Nephron progenitor cell (in vitro differentiated cells): ENCODE results near the gene TOP1.

Experiments used
- DNase-seq: peaks from one replicate; pipeline ENCODE4 v3.0.0; 2021
- H3K27ac Mint-ChIP-seq: 2 replicates; pipeline ENCODE4 v1.8.0; 2021; ENCODE audit warnings: mild to moderate bottlenecking, moderate library complexity, mixed read lengths
- H3K27me3 Mint-ChIP-seq: 2 replicates; pipeline ENCODE4 v1.8.0; 2021; ENCODE audit warnings: mild to moderate bottlenecking, low read depth, mixed read lengths; ENCODE audit not compliant: poor library complexity
- H3K36me3 Mint-ChIP-seq: 2 replicates; pipeline ENCODE4 v1.8.0; 2021; ENCODE audit warnings: low read depth, mixed read lengths
- H3K4me1 Mint-ChIP-seq: 2 replicates; pipeline ENCODE4 v1.8.0; 2021; ENCODE audit warnings: mixed read lengths
- H3K4me3 Mint-ChIP-seq: 2 replicates; pipeline ENCODE4 v1.8.0; 2021; ENCODE audit warnings: mild to moderate bottlenecking, moderate library complexity, mixed read lengths
- H3K9me3 Mint-ChIP-seq: 2 replicates; pipeline ENCODE4 v1.8.0; 2021; ENCODE audit warnings: mild to moderate bottlenecking, moderate library complexity, mixed read lengths
- CTCF ChIP-seq: fragments of 200-600 bp; sonication (generic); IDR thresholded peaks from 2 replicates; pipeline ENCODE4 v1.5.0; 2021; ENCODE audit warnings: antibody characterized with exemption

TOP1 gene

DNA sequence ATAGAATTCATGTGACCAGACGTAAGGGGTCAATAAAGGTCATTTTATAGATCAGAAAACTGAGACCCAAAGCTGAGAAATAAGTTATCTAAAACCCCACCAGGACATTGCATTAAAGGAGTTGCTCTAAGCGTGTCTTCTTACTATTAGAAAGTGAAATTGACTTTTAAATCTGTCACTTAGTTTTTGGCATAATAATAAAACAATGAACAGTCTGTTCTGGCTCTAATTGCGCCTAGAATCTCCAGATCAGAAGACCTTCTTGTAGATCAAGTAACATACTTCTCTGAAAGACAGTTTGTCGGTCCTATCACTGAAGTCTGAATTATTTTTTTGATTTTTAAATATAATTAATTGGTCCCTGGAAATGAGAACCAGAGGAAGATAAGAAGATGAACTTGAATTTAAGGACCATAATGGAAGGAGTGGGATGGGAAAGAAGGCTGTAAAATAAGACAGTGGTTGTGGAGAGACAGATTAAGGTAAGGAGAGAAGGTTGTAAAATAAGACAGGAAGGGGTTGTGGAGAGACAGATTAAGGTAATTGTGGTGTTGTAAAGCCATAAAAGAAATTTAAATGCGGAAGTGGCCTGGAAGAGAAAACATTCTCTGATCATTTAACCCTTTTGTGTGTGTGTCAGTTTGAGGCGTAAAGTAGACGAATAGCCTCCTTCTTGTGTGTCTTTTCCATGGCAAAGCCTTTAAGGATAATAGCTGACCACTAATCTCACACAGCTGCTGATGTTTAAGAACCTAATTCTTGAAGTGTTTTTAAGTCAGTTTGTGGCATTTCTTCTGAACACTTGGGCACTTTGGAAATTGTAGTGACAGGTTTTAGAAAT is 20.1 kb downstream of the TOP1 start:
- DNase-seq = no peak
- Mint-ChIP-seq H3K9me3 (peaks cover 7% of the 10 kb centered on the region), H3K4me1 (peaks cover 99% of the 10 kb centered on the region), H3K4me3 (peak overlapping the region; percentile 71), H3K36me3 (peaks cover 14% of the 10 kb centered on the region), H3K27ac (peak overlapping the region; percentile 99), H3K27me3 (peaks cover 3% of the 10 kb centered on the region)
- no peak for TF ChIP-seq CTCF

DNA sequence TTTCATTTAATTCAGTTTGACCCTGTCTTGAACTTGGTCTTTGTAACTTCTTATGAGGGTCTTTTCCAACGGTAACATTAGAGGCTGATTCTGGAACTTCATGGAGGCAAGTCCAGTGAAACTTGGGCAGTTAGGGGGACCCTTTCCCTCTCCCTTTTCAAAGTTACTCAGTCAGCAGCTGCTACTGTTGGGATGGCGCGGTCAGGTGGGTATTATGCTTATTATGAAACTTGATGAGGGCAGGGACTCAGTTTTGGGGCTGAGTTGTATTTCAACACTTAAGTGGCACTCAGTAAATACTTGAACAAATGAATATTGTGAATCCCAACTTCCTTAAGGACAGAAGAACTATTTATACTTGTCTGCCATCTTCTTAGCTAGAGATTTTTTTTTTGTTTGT is 20.8 kb downstream of the TOP1 start:
- Mint-ChIP-seq H3K9me3 (peaks cover 15% of the 10 kb centered on the region), H3K36me3 (peaks cover 22% of the 10 kb centered on the region), H3K27ac (peak overlapping the region; percentile 99), H3K4me1 (peaks cover 100% of the 10 kb centered on the region), H3K4me3 (peak overlapping the region; percentile 71), H3K27me3 (peaks cover 3% of the 10 kb centered on the region)
- no peak for TF ChIP-seq CTCF
- DNase-seq = no peak

DNA sequence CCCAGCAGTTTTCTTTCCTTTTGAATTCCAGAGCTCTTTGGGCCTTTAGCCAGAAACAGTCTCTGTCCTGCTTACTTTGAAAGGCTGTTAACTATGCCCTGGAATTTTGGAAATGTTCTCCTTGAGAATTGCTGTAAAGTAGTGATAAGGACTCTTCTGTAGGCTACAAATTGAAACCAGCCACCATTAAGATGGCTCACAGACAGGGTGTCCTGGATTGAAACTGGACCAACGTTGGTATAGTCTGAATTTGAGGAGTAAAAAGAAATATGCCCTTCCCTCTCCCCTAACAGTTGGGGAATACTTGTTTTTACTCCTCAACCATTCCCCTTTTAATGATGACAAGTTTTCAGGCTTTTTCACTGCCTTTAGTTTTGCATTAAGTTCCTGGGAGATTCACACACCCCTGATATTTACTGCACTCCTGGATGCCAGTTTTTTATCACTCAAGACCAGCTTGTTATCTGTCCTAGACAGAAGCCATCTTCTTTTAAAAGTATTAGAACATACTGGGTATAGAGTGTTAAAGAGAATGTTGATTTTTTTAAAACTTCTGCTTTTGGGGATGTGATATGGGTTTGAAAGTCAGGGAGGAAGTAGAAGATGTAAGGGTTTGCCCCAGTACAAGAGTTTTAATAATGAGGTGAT is 21.9 kb downstream of the TOP1 start:
- no peak for TF ChIP-seq CTCF
- Mint-ChIP-seq H3K27ac (peak overlapping the region; percentile 99), H3K9me3 (peaks cover 18% of the 10 kb centered on the region), H3K27me3 (peaks cover 3% of the 10 kb centered on the region), H3K4me1 (peaks cover 100% of the 10 kb centered on the region), H3K36me3 (peaks cover 32% of the 10 kb centered on the region), H3K4me3 (peak overlapping the region; percentile 71)
- no peak for DNase-seq

DNA sequence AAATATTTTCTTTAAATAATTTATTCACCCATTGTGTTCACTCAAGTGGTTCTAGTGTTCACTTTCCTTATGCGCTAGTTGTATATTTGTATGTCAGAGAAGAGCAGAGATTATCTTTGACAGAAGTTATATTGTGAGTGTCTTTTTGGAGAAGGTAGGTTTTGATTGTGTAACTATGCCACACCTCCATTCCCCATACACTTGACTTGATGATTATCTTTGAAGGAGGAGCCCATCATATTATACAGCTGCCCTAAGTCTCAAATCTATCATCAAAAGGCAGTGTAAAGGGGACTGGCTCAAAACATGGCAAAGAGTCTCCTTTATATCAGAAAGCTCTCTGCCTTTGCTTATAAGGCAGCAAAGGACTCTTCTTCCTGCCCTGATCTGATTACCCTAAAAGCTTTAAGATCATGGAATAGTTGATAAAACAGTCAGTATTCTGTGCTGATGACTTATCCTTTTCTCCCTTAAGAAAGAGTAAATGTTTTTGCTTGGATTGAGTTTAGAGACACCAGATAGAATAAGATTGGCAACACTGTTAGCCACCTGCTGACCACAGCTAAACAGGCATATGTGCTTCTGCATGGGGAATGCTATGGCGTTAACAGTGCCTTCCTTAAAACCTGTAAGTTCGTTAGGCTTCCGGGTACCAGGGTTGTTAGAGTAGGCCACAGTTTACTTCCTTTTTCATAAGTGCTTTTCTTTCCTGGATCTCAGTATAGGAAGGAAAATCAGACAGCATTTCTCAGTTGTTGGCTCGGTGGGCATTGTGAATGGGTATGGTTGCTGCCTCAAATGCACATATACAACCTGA is 22.6 kb downstream of the TOP1 start:
- H3K27ac Mint-ChIP-seq = peak overlapping the region; percentile 99
- peaks cover 39% of the 10 kb centered on the region for H3K36me3 Mint-ChIP-seq
- peaks cover 100% of the 10 kb centered on the region for H3K4me1 Mint-ChIP-seq
- peaks cover 3% of the 10 kb centered on the region for H3K27me3 Mint-ChIP-seq
- DNase-seq = no peak
- H3K4me3 Mint-ChIP-seq = peak overlapping the region; percentile 71
- TF ChIP-seq CTCF = no peak
- peaks cover 18% of the 10 kb centered on the region for H3K9me3 Mint-ChIP-seq

GRCh38 chr20:41052742-41053419 is 24.3 kb downstream of the TOP1 start:
- H3K4me3 Mint-ChIP-seq = peak overlapping the region; percentile 34
- no peak for DNase-seq
- peaks cover 3% of the 10 kb centered on the region for H3K27me3 Mint-ChIP-seq
- H3K36me3 Mint-ChIP-seq = peaks cover 43% of the 10 kb centered on the region
- peak overlapping the region; percentile 30 for H3K27ac Mint-ChIP-seq
- H3K4me1 Mint-ChIP-seq = peaks cover 94% of the 10 kb centered on the region
- peaks cover 18% of the 10 kb centered on the region for H3K9me3 Mint-ChIP-seq
- no peak for TF ChIP-seq CTCF
